HEK293 (cell line): ENCODE measurements around the gene EIF3M.

Experiments
- GLIS1 ChIP-seq: fragments of 450-650 bp; formaldehyde crosslinking; IDR thresholded peaks from 2 replicates; pipeline ENCODE4 v1.5.1; 2016; ENCODE audit warnings: missing biosample characterization, missing genetic modification characterization
- KLF1 ChIP-seq: fragments of 450-650 bp; formaldehyde crosslinking; IDR thresholded peaks from 2 replicates; pipeline ENCODE4 v1.5.1; 2016; ENCODE audit warnings: missing biosample characterization, missing genetic modification characterization
- MYNN ChIP-seq: fragments of 450-650 bp; formaldehyde crosslinking; IDR thresholded peaks from 2 replicates; pipeline ENCODE4 v1.5.1; 2016; ENCODE audit warnings: missing biosample characterization, missing genetic modification characterization, borderline replicate concordance
- RBAK ChIP-seq: fragments of 450-650 bp; formaldehyde crosslinking; IDR thresholded peaks from 2 replicates; pipeline ENCODE4 v1.5.1; 2016; ENCODE audit warnings: missing biosample characterization, missing genetic modification characterization
- SCRT1 ChIP-seq: fragments of 450-650 bp; formaldehyde crosslinking; IDR thresholded peaks from 2 replicates; pipeline ENCODE4 v1.5.1; 2016; ENCODE audit warnings: missing biosample characterization, missing genetic modification characterization, borderline replicate concordance
- YY2 ChIP-seq: fragments of 450-650 bp; formaldehyde crosslinking; IDR thresholded peaks from 2 replicates; pipeline ENCODE4 v1.5.1; 2016; ENCODE audit warnings: missing biosample characterization, missing genetic modification characterization
- ZNF121 ChIP-seq: fragments of 450-650 bp; formaldehyde crosslinking; IDR thresholded peaks from 2 replicates; pipeline ENCODE4 v1.5.1; 2016; ENCODE audit warnings: missing biosample characterization, missing genetic modification characterization
- ZNF132 ChIP-seq: fragments of 450-650 bp; formaldehyde crosslinking; IDR thresholded peaks from 2 replicates; pipeline ENCODE4 v1.5.1; 2017; ENCODE audit warnings: missing biosample characterization, missing genetic modification characterization, borderline replicate concordance
- ZNF155 ChIP-seq: fragments of 450-650 bp; formaldehyde crosslinking; IDR thresholded peaks from 2 replicates; pipeline ENCODE4 v1.5.1; 2016; ENCODE audit warnings: missing biosample characterization, missing genetic modification characterization
- ZNF174 ChIP-seq: fragments of 450-650 bp; formaldehyde crosslinking; IDR thresholded peaks from 2 replicates; pipeline ENCODE4 v1.5.0; 2017; ENCODE audit warnings: missing biosample characterization, mild to moderate bottlenecking, missing genetic modification characterization
- ZNF175 ChIP-seq: fragments of 450-650 bp; formaldehyde crosslinking; IDR thresholded peaks from 2 replicates; pipeline ENCODE4 v1.5.1; 2016; ENCODE audit warnings: missing biosample characterization, missing genetic modification characterization
- ZNF19 ChIP-seq: fragments of 450-650 bp; formaldehyde crosslinking; IDR thresholded peaks from 2 replicates; pipeline ENCODE4; 2016; ENCODE audit warnings: missing biosample characterization, missing genetic modification characterization, low read depth
- ZNF2 ChIP-seq: fragments of 450-650 bp; formaldehyde crosslinking; IDR thresholded peaks from 2 replicates; pipeline ENCODE4 v1.5.1; 2016; ENCODE audit warnings: missing biosample characterization, missing genetic modification characterization
- ZNF221 ChIP-seq: fragments of 450-650 bp; formaldehyde crosslinking; IDR thresholded peaks from 2 replicates; pipeline ENCODE4 v1.5.1; 2017; ENCODE audit warnings: missing biosample characterization, missing genetic modification characterization, borderline replicate concordance
- ZNF311 ChIP-seq: fragments of 450-650 bp; formaldehyde crosslinking; IDR thresholded peaks from 2 replicates; pipeline ENCODE4 v1.5.1; 2017; ENCODE audit warnings: missing biosample characterization, missing genetic modification characterization, borderline replicate concordance
- ZNF324 ChIP-seq: fragments of 450-650 bp; formaldehyde crosslinking; IDR thresholded peaks from 2 replicates; pipeline ENCODE4 v1.5.1; 2016; ENCODE audit warnings: missing biosample characterization, missing genetic modification characterization
- ZNF354C ChIP-seq: fragments of 450-650 bp; formaldehyde crosslinking; IDR thresholded peaks from 2 replicates; pipeline ENCODE4 v1.5.1; 2016; ENCODE audit warnings: missing biosample characterization, missing genetic modification characterization, low read depth, borderline replicate concordance
- ZNF366 ChIP-seq: fragments of 450-650 bp; formaldehyde crosslinking; conservative IDR thresholded peaks from 2 replicates; pipeline ENCODE4 v1.5.1; 2016; ENCODE audit warnings: missing biosample characterization, missing genetic modification characterization
- ZNF398 ChIP-seq: fragments of 450-650 bp; formaldehyde crosslinking; IDR thresholded peaks from 2 replicates; pipeline ENCODE4 v1.5.1; 2017; ENCODE audit warnings: missing biosample characterization, missing genetic modification characterization
- ZNF449 ChIP-seq: fragments of 450-650 bp; formaldehyde crosslinking; IDR thresholded peaks from 2 replicates; pipeline ENCODE4 v1.5.1; 2017; ENCODE audit warnings: missing biosample characterization, mild to moderate bottlenecking, missing genetic modification characterization, moderate library complexity
- ZNF514 ChIP-seq: fragments of 450-650 bp; formaldehyde crosslinking; IDR thresholded peaks from 2 replicates; pipeline ENCODE4 v1.5.1; 2016; ENCODE audit warnings: missing biosample characterization, missing genetic modification characterization
- ZNF518A ChIP-seq: fragments of 450-650 bp; formaldehyde crosslinking; conservative IDR thresholded peaks from 2 replicates; pipeline ENCODE4 v1.5.1; 2016; ENCODE audit warnings: low read depth, missing biosample characterization, missing genetic modification characterization
- ZNF561 ChIP-seq: fragments of 450-650 bp; IDR thresholded peaks from 2 replicates; pipeline ENCODE4 v1.5.1; 2018; ENCODE audit warnings: missing biosample characterization, missing genetic modification characterization, borderline replicate concordance
- ZNF596 ChIP-seq: fragments of 450-650 bp; IDR thresholded peaks from 2 replicates; pipeline ENCODE4 v1.5.0; 2018; ENCODE audit warnings: missing biosample characterization, mild to moderate bottlenecking, missing genetic modification characterization, moderate library complexity
- ZNF624 ChIP-seq: fragments of 450-650 bp; formaldehyde crosslinking; IDR thresholded peaks from 2 replicates; pipeline ENCODE4 v1.5.1; 2017; ENCODE audit warnings: missing biosample characterization, missing genetic modification characterization
- ZNF626 ChIP-seq: fragments of 450-650 bp; sonication (Bioruptor Pico); formaldehyde crosslinking; IDR thresholded peaks from 2 replicates; pipeline ENCODE4 v1.5.1; 2018; ENCODE audit warnings: missing biosample characterization, missing genetic modification characterization, inconsistent platforms
- ZNF701 ChIP-seq: fragments of 450-650 bp; formaldehyde crosslinking; IDR thresholded peaks from 2 replicates; pipeline ENCODE4 v1.5.1; 2016; ENCODE audit warnings: missing biosample characterization, missing genetic modification characterization
- TF ChIP-seq, protein P1 (sequence below): fragments of 450-650 bp; formaldehyde crosslinking; IDR thresholded peaks from 2 replicates; pipeline ENCODE4 v1.5.1; 2016; ENCODE audit warnings: missing biosample characterization, missing genetic modification characterization
- TF ChIP-seq, protein P2 (sequence below): fragments of 450-650 bp; formaldehyde crosslinking; IDR thresholded peaks from 2 replicates; pipeline ENCODE4 v1.5.1; 2016; ENCODE audit warnings: missing biosample characterization, missing genetic modification characterization

EIF3M gene

GRCh38 chr11:32583459-32584271, at the start of gene EIF3M (continued):
- TF ChIP-seq ZNF354C (no peak), ZNF518A (tag by site-specific recombination) (peak; percentile 97), ZNF514 (tag by site-specific recombination) (no peak), KLF1 (tag by site-specific recombination) (peak; percentile 70; the same call in 1 of the 2 replicates), ZNF366 (tag by site-specific recombination) (no peak), ZNF155 (tag by site-specific recombination) (no peak), ZNF596 (tag by site-specific recombination) (no peak), YY2 (tag by site-specific recombination) (no peak; the same call in 1 of the 2 replicates), ZNF19 (no peak), ZNF624 (tag by site-specific recombination) (no peak), ZNF121 (tag by site-specific recombination) (no peak), ZNF2 (tag by site-specific recombination) (peak; percentile 87; the same call in 1 of the 2 replicates), SCRT1 (tag by site-specific recombination) (peak; percentile 89), GLIS1 (peak; percentile 18; the same call in 1 of the 2 replicates), ZNF175 (no peak), MYNN (no peak), ZNF449 (tag by site-specific recombination) (no peak), ZNF221 (tag by site-specific recombination) (no peak), ZNF324 (tag by site-specific recombination) (no peak), ZNF701 (tag by site-specific recombination) (no peak), ZNF398 (tag by site-specific recombination) (no peak), ZNF311 (tag by site-specific recombination) (no peak), ZNF561 (tag by site-specific recombination) (no peak), ZNF174 (tag by site-specific recombination) (no peak), ZNF132 (tag by site-specific recombination) (no peak), ZNF626 (no peak), RBAK (no peak)
- TF ChIP-seq, protein P1, sequence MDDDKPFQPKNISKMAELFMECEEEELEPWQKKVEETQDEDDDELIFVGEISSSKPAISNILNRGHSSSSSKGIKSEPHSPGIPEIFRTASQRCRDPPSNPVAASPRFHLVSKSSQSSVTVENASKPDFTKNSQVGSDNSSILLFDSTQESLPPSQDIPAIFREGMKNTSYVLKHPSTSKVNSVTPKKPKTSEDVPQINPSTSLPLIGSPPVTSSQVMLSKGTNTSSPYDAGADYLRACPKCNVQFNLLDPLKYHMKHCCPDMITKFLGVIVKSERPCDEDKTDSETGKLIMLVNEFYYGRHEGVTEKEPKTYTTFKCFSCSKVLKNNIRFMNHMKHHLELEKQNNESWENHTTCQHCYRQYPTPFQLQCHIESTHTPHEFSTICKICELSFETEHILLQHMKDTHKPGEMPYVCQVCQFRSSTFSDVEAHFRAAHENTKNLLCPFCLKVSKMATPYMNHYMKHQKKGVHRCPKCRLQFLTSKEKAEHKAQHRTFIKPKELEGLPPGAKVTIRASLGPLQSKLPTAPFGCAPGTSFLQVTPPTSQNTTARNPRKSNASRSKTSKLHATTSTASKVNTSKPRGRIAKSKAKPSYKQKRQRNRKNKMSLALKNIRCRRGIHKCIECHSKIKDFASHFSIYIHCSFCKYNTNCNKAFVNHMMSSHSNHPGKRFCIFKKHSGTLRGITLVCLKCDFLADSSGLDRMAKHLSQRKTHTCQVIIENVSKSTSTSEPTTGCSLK (tag by site-specific recombination), result no peak
- TF ChIP-seq, protein P2, sequence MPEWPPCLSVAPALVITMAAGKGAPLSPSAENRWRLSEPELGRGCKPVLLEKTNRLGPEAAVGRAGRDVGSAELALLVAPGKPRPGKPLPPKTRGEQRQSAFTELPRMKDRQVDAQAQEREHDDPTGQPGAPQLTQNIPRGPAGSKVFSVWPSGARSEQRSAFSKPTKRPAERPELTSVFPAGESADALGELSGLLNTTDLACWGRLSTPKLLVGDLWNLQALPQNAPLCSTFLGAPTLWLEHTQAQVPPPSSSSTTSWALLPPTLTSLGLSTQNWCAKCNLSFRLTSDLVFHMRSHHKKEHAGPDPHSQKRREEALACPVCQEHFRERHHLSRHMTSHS (tag by site-specific recombination), result no peak
